Measurements from ENCODE around the gene KCNIP4. TPM values are rescaled to one million over a fixed set of nuclear protein-coding genes. Genes with fewer than 3 reads are reported as not detected.

The KCNIP4 gene
- total and polyA plus RNA-seq, 10 of the 15 experiments (the other 5 are each of a cell fraction or from before 2014, with no cell fraction given): 0.03 to 0.23 (median 0.13) TPM; not detected in 7

DNA sequence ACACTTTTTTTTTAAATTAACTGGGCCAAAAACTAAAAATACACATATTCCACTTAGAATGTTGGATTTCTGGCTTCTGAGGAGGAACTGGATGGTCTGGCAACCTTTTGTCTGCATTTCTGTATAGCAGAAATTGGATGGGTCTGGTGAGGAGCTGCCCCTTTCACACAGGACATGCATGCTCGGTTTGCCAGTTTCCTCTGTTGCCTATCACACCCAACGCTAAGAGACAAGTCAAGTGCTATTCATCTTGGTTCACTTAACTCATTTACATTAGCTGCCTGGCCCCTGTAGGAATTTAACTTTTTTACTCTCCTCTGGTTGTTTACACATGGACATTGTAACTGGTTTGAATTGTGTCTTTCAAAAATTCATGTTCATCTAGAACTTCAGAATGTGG is 1052.6 kb downstream of the KCNIP4 start:
- POLR2A ChIA-PET: no interaction called here
- DNase-seq (ENCODE audit: low read depth, low spot score) (no peak), ATAC-seq (no peak), FAIRE-seq (no peak)
- no peak overlapping the region for H3K27ac ChIP-seq (ENCODE audit: control insufficient read depth, insufficient read depth)
- intact Hi-C loops (cut with micrococcal nuclease; ENCODE audit: unreplicated experiment) (no loop called here), in situ Hi-C loops (cut with MboI) (no loop called here)
- no peak overlapping the region for H3K4me3 ChIP-seq
- H2AFZ ChIP-seq (ENCODE audit: control insufficient read depth, low read depth, low read length): no peak overlapping the region
- BruUV-seq (replicated peaks): no TSS peak
- H3K36me3 ChIP-seq (ENCODE audit: control insufficient read depth in 2 of 2, insufficient read depth in 2 of 2, low read length in 1 of 2): no peaks in the 10 kb centered on the region
- CTCF ChIA-PET: no interaction called here
- H3K79me2 ChIP-seq (ENCODE audit: control insufficient read depth, insufficient read depth, low read length): no peaks in the 10 kb centered on the region
- H3K4me2 ChIP-seq (ENCODE audit: control insufficient read depth, insufficient read depth): no peak overlapping the region
- SMC1A ChIA-PET (ENCODE audit: uncharacterized antibody, unreplicated experiment): no interaction called here
- H3K27me3 ChIP-seq (replicated peaks in 1 of 2; ENCODE audit: control insufficient read depth in 2 of 2, insufficient read depth in 2 of 2, low read length in 1 of 2): no peaks in the 10 kb centered on the region
- no peak overlapping the region for H3K9ac ChIP-seq (ENCODE audit: control insufficient read depth, insufficient read depth, low read length)
- 0% methylated on average over 2 of the region's 2 CpGs for WGBS (ENCODE audit: insufficient coverage, insufficient replicate concordance, low lambda C conversion rate, missing lambda C conversion rate)
- H4K20me1 ChIP-seq (ENCODE audit: control insufficient read depth, insufficient read depth): no peaks in the 10 kb centered on the region
- H3K4me1 ChIP-seq (ENCODE audit: control insufficient read depth, insufficient read depth, low read length): no peaks in the 10 kb centered on the region
- RAD21 ChIA-PET (ENCODE audit: unreplicated experiment): no interaction called here
- no peaks in the 10 kb centered on the region for H3K9me3 ChIP-seq (replicated peaks; ENCODE audit: control insufficient read depth, insufficient read depth, low read length)
- TF ChIP-seq, protein P1, sequence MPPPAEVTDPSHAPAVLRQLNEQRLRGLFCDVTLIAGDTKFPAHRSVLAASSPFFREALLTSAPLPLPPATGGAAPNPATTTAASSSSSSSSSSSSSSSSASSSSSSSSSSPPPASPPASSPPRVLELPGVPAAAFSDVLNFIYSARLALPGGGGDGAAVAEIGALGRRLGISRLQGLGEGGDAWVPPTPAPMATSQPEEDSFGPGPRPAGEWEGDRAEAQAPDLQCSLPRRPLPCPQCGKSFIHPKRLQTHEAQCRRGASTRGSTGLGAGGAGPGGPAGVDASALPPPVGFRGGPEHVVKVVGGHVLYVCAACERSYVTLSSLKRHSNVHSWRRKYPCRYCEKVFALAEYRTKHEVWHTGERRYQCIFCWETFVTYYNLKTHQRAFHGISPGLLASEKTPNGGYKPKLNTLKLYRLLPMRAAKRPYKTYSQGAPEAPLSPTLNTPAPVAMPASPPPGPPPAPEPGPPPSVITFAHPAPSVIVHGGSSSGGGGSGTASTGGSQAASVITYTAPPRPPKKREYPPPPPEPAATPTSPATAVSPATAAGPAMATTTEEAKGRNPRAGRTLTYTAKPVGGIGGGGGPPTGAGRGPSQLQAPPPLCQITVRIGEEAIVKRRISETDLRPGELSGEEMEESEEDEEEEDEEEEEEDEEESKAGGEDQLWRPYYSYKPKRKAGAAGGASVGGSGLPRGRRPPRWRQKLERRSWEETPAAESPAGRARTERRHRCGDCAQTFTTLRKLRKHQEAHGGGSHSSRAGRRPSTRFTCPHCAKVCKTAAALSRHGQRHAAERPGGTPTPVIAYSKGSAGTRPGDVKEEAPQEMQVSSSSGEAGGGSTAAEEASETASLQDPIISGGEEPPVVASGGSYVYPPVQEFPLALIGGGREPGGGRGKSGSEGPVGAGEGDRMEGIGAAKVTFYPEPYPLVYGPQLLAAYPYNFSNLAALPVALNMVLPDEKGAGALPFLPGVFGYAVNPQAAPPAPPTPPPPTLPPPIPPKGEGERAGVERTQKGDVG (CRISPR knock-in tag; IDR thresholded peaks at IDR 0.05): no peak
- TF ChIP-seq ZNF217 (IDR thresholded peaks at IDR 0.05) (no peak), SMAD5 (IDR thresholded peaks at IDR 0.05; ENCODE audit: low read depth) (no peak), NR2F1 (conservative IDR thresholded peaks at IDR 0.05) (no peak), IRF4 (IDR thresholded peaks at IDR 0.05; ENCODE audit: low read depth, low read length) (no peak), STAT1 (conservative IDR thresholded peaks at IDR 0.05) (no peak), MEF2B (IDR thresholded peaks at IDR 0.05; ENCODE audit: partially characterized antibody, poor library complexity, severe bottlenecking) (no peak), CHD2 (IDR thresholded peaks at IDR 0.05; ENCODE audit: borderline replicate concordance, low read depth, low read length) (no peak), JUNB (IDR thresholded peaks at IDR 0.05) (no peak), BMI1 (IDR thresholded peaks at IDR 0.05; ENCODE audit: borderline replicate concordance) (no peak), FOXM1 (IDR thresholded peaks at IDR 0.05; ENCODE audit: low read depth, low read length) (no peak)
- TF ChIP-seq, protein P2, sequence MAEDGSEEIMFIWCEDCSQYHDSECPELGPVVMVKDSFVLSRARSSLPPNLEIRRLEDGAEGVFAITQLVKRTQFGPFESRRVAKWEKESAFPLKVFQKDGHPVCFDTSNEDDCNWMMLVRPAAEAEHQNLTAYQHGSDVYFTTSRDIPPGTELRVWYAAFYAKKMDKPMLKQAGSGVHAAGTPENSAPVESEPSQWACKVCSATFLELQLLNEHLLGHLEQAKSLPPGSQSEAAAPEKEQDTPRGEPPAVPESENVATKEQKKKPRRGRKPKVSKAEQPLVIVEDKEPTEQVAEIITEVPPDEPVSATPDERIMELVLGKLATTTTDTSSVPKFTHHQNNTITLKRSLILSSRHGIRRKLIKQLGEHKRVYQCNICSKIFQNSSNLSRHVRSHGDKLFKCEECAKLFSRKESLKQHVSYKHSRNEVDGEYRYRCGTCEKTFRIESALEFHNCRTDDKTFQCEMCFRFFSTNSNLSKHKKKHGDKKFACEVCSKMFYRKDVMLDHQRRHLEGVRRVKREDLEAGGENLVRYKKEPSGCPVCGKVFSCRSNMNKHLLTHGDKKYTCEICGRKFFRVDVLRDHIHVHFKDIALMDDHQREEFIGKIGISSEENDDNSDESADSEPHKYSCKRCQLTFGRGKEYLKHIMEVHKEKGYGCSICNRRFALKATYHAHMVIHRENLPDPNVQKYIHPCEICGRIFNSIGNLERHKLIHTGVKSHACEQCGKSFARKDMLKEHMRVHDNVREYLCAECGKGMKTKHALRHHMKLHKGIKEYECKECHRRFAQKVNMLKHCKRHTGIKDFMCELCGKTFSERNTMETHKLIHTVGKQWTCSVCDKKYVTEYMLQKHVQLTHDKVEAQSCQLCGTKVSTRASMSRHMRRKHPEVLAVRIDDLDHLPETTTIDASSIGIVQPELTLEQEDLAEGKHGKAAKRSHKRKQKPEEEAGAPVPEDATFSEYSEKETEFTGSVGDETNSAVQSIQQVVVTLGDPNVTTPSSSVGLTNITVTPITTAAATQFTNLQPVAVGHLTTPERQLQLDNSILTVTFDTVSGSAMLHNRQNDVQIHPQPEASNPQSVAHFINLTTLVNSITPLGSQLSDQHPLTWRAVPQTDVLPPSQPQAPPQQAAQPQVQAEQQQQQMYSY (CRISPR knock-in tag; IDR thresholded peaks at IDR 0.05): no peak
- TF ChIP-seq, protein P3, sequence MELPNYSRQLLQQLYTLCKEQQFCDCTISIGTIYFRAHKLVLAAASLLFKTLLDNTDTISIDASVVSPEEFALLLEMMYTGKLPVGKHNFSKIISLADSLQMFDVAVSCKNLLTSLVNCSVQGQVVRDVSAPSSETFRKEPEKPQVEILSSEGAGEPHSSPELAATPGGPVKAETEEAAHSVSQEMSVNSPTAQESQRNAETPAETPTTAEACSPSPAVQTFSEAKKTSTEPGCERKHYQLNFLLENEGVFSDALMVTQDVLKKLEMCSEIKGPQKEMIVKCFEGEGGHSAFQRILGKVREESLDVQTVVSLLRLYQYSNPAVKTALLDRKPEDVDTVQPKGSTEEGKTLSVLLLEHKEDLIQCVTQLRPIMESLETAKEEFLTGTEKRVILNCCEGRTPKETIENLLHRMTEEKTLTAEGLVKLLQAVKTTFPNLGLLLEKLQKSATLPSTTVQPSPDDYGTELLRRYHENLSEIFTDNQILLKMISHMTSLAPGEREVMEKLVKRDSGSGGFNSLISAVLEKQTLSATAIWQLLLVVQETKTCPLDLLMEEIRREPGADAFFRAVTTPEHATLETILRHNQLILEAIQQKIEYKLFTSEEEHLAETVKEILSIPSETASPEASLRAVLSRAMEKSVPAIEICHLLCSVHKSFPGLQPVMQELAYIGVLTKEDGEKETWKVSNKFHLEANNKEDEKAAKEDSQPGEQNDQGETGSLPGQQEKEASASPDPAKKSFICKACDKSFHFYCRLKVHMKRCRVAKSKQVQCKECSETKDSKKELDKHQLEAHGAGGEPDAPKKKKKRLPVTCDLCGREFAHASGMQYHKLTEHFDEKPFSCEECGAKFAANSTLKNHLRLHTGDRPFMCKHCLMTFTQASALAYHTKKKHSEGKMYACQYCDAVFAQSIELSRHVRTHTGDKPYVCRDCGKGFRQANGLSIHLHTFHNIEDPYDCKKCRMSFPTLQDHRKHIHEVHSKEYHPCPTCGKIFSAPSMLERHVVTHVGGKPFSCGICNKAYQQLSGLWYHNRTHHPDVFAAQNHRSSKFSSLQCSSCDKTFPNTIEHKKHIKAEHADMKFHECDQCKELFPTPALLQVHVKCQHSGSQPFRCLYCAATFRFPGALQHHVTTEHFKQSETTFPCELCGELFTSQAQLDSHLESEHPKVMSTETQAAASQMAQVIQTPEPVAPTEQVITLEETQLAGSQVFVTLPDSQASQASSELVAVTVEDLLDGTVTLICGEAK (IDR thresholded peaks at IDR 0.05; ENCODE audit: borderline replicate concordance): no peak
- TF ChIP-seq, protein P4, sequence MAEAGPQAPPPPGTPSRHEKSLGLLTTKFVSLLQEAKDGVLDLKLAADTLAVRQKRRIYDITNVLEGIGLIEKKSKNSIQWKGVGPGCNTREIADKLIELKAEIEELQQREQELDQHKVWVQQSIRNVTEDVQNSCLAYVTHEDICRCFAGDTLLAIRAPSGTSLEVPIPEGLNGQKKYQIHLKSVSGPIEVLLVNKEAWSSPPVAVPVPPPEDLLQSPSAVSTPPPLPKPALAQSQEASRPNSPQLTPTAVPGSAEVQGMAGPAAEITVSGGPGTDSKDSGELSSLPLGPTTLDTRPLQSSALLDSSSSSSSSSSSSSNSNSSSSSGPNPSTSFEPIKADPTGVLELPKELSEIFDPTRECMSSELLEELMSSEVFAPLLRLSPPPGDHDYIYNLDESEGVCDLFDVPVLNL (IDR thresholded peaks at IDR 0.05; ENCODE audit: low read depth, low read length): no peak

All from GM12878 (cell line).